ENCODE results near the gene TSC22D2.
"Not testable (repeated sequence)": the region's sequence is repeated elsewhere in the genome, so short reads cannot be mapped to it uniquely, and the experiment has no call there.

TSC22D2 gene

DNA sequence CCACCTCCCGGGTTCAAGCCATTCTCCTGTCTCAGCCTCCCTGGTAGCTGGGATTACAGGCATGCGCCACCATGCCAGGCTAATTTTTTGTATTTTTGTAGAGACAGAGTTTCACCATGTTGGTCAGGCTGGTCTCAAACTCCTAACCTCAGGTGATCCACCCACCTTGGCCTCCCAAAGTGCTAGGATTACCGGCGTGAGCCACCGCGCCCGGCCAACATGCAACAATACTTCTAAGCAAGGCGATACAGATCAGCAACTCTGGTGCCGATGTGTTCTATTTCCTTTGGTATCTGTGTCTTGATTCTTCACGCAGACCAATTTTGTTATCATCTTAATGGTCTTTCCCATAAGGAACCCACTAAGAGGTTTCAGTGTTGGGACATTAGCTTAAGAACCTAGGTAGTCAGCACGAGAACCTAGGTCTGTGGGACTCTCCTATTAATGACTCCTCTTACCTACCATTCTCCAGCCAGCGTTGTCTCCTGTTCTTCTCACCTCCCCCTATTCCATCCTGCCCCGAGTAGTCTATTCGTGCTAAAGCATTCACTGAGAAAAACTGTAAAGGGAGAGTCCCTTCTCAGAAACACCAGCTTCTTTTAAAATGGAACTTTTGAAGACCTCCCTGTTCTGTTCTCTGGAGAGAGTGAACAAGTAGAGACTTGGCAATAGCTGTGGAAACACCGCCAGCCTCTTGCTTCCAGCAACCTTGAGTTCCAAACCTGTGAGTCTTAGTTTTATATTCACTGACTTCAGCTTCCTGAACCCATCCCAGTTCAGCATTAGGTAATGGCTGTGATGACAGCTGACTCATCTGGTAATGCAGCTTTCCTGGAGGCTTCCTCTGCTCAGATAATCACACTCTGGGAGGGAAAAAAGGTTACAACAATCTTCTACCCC, 61.2 kb downstream of the TSC22D2 start:
- Histone ChIP-seq H3K27ac (no peak overlapping the region), H3K27me3 (no peaks in the 10 kb centered on the region), H3K36me3 (no peaks in the 10 kb centered on the region), H3K4me3 (ENCODE audit: low read depth in 1 of 2, low read length in 1 of 2) (no peak overlapping the region), H3K4me1 (ENCODE audit: control insufficient read depth in 1 of 2, insufficient read depth in 1 of 2, low read depth in 1 of 2, low read length in 1 of 2) (no peaks in the 10 kb centered on the region), H3K9me3 (no peaks in the 10 kb centered on the region)
- TF ChIP-seq, protein P1, sequence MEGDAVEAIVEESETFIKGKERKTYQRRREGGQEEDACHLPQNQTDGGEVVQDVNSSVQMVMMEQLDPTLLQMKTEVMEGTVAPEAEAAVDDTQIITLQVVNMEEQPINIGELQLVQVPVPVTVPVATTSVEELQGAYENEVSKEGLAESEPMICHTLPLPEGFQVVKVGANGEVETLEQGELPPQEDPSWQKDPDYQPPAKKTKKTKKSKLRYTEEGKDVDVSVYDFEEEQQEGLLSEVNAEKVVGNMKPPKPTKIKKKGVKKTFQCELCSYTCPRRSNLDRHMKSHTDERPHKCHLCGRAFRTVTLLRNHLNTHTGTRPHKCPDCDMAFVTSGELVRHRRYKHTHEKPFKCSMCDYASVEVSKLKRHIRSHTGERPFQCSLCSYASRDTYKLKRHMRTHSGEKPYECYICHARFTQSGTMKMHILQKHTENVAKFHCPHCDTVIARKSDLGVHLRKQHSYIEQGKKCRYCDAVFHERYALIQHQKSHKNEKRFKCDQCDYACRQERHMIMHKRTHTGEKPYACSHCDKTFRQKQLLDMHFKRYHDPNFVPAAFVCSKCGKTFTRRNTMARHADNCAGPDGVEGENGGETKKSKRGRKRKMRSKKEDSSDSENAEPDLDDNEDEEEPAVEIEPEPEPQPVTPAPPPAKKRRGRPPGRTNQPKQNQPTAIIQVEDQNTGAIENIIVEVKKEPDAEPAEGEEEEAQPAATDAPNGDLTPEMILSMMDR (IDR thresholded peaks at IDR 0.05) = no peak

DNA sequence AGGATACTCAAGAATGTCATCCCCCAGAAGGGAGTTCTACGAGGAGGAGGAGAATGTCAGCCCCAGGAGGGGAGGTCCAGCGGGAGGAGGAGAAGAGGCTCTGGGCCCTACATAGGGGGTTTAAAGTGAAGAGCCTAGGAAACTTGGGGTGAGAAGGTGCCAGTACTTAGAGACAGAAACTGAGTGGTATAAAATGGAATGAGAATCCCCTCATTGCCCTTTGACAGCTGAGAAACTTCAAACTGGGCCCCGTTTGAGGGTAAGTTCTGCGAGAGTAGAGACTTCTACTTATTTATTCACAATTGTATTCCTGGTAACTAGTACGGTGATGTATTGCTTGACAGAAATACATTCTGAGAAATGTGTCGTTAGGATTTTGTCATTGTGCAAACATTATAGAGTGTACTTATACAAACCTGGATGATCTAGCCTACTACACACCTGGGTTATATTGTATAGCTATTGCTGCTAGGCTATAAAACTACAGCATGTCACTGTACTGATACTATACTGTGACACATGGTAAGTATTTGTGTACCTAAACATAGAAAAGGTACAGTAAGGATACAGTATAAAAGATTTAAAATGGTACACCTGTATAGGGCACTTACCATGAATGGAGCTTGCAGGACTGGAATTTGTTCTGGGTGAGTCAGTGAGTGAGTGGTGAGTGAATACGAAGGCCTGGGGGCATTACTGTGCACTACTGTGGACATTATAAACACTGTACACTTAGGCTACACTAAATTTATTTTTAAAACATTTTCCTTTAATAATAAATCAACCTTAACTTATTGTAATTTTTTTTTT, 62.0 kb downstream of the TSC22D2 start:
- Histone ChIP-seq H3K9me3 (no peaks in the 10 kb centered on the region), H3K27ac (no peak overlapping the region), H3K36me3 (no peaks in the 10 kb centered on the region), H3K4me1 (ENCODE audit: control insufficient read depth in 1 of 2, insufficient read depth in 1 of 2, low read depth in 1 of 2, low read length in 1 of 2) (no peaks in the 10 kb centered on the region), H3K27me3 (no peaks in the 10 kb centered on the region), H3K4me3 (ENCODE audit: low read depth in 1 of 2, low read length in 1 of 2) (no peak overlapping the region)
- TF ChIP-seq, protein P1 (IDR thresholded peaks at IDR 0.05) = no peak

DNA sequence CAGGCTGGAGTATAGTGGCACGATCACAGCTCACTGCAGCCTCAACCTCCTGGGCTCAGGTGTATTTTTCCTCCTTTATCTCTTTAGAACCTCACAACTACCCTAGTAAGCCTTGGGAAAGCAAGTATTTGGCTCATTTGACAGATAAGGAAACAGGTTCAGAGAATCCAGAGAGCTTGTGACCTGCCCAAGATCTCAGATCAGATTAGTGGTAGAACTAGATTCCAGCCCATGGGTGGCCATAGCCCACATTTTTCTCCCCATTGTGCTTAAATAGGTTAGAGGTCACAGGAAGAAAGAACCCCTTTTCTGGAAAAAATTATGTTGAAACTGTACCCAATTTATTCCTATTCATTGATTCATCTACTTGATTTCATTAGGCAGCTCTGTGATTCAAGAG, 64.3 kb downstream of the TSC22D2 start:
- Histone ChIP-seq H3K27me3 (no peaks in the 10 kb centered on the region), H3K27ac (no peak overlapping the region)

DNA sequence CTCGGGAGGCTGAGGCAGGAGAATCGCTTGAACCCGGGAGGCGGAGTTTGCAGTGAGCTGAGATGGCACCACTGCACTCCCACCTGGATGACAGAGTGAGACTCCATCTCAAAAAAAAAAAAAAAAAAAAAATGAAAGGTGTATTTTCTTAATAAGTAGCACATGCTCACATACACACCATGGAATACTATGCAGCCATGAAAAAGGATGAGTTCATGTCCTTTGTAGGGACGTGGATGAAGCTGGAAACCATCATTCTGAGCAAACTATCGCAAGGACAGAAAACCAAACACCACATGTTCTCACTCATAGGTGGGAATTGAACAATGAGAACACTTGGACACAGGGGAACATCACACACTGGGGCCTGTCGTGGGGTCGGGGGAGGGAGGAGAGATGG, 65.1 kb downstream of the TSC22D2 start:
- not testable (repeated sequence) for H3K27me3 ChIP-seq; H3K27ac ChIP-seq; H3K9me3 ChIP-seq; H3K4me1 ChIP-seq (ENCODE audit: control insufficient read depth in 1 of 2, insufficient read depth in 1 of 2, low read depth in 1 of 2, low read length in 1 of 2); H3K4me3 ChIP-seq (ENCODE audit: low read depth in 1 of 2, low read length in 1 of 2); H3K36me3 ChIP-seq

More for the DNA sequence above, 64.3 kb downstream of the TSC22D2 start:
- no peak overlapping the region for H3K4me3 ChIP-seq (ENCODE audit: low read depth in 1 of 2, low read length in 1 of 2)
- no peaks in the 10 kb centered on the region for H3K4me1 ChIP-seq (ENCODE audit: control insufficient read depth in 1 of 2, insufficient read depth in 1 of 2, low read depth in 1 of 2, low read length in 1 of 2)
- H3K36me3 ChIP-seq = no peaks in the 10 kb centered on the region
- H3K9me3 ChIP-seq = no peaks in the 10 kb centered on the region
- TF ChIP-seq, protein P1 (IDR thresholded peaks at IDR 0.05) = no peak

DNA sequence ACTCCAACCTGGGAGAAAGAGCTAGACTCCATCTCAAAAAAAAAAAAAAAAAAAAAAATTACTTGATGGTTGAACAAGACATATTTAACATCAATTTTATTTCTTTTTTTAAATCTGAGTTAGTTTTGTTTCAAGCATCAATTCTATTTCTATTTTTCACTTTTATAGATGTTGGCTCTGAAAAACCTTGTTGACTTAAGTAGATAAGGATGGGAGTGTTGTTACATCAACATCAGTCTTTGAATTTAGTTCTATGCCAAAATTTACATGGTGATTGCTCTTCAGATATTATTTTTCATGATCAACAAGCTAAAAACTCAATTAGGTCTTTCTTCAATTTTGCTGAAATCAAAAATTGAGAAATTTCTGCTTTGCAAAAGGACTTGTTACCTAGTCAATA, 71.3 kb downstream of the TSC22D2 start:
- H3K4me3 ChIP-seq (ENCODE audit: low read depth in 1 of 2, low read length in 1 of 2) = no peak overlapping the region
- TF ChIP-seq, protein P1 (IDR thresholded peaks at IDR 0.05) = no peak
- no peaks in the 10 kb centered on the region for H3K4me1 ChIP-seq (ENCODE audit: control insufficient read depth in 1 of 2, insufficient read depth in 1 of 2, low read depth in 1 of 2, low read length in 1 of 2)
- no peaks in the 10 kb centered on the region for H3K27me3 ChIP-seq
- no peaks in the 10 kb centered on the region for H3K36me3 ChIP-seq
- H3K9me3 ChIP-seq = no peaks in the 10 kb centered on the region
- no peak overlapping the region for H3K27ac ChIP-seq

DNA sequence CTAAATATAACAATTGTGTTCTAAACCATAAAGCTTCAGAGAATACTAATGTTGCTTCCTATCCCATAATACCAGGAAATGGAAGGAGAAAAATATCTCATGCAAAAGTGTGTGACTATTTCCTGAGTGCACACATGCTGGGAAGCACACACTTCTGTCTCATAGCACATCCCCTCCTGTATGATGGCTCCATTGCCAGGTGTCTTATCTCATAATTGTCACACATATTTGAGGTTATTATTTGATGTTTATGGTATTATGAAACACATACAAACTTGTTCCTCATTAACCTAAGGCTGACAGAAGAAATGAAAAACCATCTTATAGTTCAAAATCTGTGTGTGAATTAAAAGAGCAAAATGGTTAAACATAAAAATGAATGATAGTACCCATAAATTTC, 72.8 kb downstream of the TSC22D2 start:
- Histone ChIP-seq H3K27ac (no peak overlapping the region), H3K4me1 (ENCODE audit: control insufficient read depth in 1 of 2, insufficient read depth in 1 of 2, low read depth in 1 of 2, low read length in 1 of 2) (no peaks in the 10 kb centered on the region), H3K4me3 (ENCODE audit: low read depth in 1 of 2, low read length in 1 of 2) (no peak overlapping the region), H3K9me3 (no peaks in the 10 kb centered on the region), H3K27me3 (no peaks in the 10 kb centered on the region), H3K36me3 (no peaks in the 10 kb centered on the region)
- TF ChIP-seq, protein P1 (IDR thresholded peaks at IDR 0.05) = no peak
